Fibroblast of skin of scalp (primary cell): ENCODE data around the gene TLDC2.
"Not testable (repeated sequence)": the region's sequence is repeated elsewhere in the genome, so short reads cannot be mapped to it uniquely, and the experiment has no call there.

Experiments used
- DNase-seq: peaks from one replicate; pipeline ENCODE4 v3.0.0-alpha.2; 2013

TLDC2 gene

DNA sequence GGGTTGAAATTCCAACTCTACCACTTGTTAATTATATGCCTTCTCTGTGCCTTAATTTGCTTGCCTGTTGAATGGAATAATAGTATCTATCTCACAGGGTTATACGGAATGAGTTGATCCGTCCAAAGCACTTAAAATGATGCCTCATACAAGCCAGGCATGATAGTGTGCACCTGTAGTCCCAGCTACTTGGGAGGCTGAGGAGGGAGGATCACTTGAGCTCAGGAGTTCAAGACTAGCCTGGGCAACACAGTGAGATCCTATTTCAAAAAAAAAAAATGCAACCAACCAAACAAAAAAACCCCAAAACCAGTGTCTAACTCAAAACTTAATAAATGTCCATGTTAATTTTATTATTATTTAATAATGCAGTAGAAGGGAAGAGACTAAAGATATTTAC lies 40.3 kb downstream of the TLDC2 start:
- DNase-seq = no peak

DNA sequence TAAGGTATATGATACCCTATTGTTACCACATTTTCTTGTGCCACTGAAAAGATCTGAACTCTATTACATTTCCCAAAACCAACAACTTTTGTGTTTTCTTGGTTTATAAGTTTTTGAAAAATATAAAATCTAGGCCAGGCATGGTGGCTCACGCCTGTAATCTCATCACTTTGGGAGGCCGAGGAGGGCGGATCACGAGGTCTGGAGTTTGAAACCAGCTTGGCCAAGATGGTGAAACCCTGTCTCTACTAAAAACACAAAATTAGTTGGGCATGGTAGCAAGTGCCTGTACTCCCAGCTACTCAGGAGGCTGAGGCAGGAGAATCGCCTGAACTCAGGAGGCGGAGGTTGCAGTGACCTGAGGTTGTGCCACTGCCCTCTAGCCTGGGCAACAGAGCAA lies 41.3 kb downstream of the TLDC2 start:
- DNase-seq = no peak

DNA sequence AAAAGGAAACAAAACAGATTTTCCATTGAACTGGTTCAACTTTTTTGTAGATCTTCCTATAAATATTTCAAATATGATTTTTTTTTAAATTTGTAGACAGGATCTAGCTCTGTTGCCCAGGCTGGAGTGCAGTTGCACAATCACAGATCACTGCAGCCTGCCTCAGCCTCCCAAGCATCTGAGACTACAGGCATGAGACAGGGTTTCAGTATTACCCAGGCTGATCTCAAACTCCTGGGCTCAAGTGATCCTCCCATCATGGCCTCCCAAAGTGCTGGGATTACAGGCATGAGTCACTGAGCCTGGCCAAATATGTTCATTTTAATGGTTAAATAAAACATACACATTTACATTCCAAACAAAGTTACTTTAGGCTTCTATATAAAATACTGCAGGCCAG lies 42.0 kb downstream of the TLDC2 start:
- peak; percentile 38 for DNase-seq

DNA sequence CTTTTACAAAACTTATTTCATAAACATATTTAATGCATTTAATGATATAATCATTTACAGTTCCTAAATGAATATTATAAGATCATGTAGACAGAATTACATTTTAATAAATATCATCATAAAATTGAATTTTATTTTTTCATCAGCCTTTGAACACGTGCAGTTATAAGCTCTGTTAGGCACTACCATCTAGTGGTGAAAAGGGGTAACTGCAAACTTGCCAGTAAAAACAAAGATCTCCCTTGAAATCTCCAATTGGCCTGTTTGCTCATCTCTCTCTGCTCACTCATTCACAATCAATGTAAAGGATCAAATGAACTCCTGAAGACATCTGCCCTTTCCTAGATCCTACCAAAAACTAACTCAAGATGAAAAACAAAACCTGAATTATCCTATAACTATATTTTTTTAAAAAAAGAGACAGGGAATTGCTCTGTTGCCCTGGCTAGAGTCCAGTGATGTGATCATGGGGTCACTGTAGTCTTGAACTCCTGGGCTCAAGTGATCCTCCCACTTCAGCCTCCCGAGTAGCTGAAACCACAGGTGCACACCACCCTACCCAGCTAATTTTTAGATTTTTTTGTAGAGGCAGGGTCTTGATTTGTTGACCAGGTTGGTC lies 43.9 kb downstream of the TLDC2 start:
- peak; percentile 66 for DNase-seq

DNA sequence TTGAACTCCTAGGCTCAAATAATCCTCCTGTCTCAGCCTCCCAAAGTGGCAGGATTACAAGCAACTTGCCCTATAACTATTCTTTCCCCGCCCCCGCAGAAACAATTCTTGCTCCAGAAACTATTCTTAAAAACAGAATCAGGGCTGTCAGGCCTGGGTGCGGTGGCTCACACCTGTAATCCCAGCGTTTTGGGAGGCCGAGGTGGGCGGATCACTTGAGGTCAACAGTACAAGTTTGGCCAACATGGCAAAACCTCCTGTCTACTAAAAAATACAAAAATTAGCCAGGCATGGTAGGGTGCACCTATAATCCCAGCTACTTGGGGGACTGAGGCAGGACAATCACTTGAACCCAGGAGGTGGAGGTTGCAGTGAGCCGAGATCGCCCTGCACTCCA lies 44.4 kb downstream of the TLDC2 start:
- DNase-seq = no peak

DNA sequence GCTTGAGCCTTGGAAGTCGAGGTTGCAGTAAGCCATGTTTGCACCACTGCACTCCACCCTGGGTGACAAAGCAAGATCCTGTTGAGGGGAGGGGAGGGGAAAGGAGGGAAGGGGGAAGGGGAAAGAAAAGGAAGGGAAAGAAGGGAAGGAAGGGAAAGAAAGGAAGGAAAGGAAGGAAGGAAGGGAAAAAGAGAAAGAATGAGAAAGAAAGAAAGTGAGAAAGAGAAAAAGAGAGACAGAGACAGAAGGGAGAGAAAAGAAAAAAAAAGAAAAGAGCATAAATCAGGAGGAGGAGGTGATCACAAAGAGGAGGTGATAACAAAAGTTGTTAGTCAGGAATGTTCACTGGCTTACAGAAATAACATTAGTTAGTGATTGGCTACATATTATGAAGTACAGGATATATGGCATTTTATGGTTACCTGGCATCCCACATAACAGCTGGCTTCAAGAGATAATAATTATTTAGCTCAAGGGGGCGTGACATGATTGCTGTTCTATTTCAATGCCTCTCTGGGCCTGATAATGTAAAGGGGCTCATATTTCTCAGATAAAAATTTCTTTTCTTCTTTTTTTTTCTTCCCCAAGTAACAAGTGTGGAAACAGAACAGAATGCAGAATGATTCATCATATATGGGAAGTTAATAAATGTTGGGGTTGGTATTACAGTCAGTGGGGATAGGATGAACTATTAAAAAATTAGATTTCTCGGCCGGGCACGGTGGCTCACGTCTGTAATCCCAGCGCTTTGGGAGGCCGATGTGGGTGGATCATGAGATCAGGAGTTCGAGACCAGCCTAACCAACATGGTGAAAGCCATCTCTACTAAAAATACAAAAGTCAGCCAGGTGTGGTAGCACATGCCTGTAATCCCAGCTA lies 48.5 kb downstream of the TLDC2 start:
- DNase-seq = no peak

DNA sequence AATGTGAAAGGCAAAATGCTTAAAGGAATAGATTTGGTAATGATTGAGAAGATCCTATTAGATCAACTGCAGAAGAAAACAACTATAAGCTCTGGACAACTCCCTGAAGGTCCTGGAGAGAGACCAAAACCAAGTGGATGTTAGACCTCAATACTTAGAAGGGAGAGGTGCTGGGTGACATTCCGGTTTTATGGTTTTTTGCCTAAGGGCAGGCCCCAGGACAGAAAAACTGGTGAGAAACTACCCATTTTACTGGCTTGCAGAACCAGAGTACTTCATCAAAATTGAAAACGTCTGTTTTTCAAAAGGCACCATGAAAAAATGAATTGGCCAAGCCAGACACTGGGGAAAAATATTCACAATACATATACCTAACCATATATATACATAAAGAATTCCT lies 49.3 kb downstream of the TLDC2 start:
- no peak for DNase-seq

DNA sequence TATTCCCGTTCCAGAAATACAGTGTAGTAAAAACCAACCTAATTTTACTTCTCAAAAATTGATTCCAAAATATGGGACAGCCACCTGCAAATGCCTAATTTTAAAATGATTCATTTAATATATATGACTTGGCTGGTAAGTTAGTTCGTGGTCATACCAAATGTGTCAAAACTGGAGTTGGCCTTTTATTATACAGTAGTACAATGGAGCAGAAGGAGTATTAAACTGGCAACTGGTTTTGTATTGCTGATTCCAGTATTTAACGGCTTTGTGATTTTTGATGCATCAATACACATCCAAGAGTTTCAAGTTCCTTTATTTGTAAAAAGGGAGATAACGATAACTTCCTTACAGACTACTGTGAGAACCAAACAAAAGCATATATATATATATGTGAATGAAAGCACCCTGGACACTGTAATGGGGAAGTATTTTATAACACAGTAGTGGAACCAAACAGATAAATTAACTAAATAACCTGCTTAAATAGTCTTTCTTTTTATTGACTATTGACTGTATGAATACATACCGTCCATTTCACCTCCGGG lies 50.8 kb downstream of the TLDC2 start:
- DNase-seq = no peak

DNA sequence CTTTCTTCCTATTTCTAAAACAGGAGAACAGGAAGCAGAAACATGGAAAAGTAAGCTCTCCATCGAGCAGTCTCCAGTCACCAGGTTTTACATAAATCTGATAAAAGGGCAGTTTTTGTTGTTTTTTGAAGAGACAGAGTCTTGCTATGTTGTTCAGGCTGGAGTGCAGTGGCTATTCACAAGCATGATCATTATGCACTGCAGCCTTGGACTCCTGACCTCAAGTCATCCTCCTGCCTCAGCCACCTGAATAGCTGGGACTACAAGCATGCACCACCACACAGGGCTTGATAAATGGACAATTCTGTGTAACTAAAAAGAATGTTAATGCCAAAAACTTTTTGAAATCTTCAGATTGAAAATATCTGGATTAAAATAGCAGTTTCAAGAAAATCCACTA lies 51.8 kb downstream of the TLDC2 start:
- DNase-seq = no peak

DNA sequence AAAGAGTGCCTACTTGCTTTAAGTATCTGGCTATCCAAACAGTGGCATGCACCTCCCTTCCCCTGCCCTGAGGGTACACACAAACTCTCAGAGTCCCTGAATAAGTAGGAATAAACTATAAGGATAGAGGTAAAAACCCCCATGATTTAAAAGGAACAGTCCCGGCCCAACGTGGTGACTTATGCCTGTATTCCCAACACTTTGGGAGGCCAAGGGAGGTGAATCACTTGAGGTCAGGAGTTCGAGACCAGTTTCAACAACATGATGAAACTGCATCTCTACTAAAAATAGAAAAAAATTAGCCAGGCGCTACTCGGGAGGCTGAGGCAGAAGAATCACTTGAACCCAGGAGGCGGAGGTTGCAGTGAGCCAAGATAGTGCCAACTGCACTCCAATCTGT lies 53.4 kb downstream of the TLDC2 start:
- DNase-seq = peak; percentile 46

DNA sequence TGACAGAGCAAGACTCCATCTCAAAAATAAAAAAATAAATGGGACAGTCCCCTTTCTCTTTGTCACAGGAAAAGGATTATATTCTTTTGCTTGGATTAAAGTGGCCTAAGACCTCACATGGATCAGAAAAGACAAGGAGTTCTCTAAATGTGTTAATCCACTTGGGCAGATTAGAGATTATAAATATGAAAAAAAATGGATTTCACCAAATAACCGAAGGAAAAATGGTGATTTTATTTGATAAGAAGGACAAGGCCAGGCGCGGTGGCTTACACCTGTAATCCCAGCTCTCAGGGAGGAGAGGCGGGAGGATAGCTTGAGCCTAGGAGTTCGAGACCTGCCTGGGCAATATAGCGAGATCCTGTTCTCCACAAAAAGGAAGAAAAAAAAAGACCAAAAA lies 53.8 kb downstream of the TLDC2 start:
- DNase-seq = no peak

DNA sequence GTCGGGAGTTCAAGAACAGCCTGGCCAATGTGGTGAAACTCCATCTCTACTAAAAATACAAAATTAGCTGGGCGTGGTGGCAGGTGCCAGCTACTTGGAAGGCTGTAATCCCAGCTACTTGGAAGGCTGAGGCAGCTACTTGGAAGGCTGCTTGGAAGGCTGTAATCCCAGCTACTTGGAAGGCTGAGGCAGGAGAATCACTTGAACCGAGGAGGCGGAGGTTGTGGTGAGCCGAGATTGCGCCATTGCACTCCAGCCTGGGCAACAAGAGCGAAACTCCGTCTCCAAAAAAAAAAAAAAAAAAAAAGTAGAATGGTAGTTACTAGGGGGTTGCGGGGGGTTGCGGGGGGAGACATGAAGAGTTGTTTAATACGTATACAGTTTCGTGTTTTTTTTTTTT lies 56.1 kb downstream of the TLDC2 start:
- DNase-seq = not testable (repeated sequence)

DNA sequence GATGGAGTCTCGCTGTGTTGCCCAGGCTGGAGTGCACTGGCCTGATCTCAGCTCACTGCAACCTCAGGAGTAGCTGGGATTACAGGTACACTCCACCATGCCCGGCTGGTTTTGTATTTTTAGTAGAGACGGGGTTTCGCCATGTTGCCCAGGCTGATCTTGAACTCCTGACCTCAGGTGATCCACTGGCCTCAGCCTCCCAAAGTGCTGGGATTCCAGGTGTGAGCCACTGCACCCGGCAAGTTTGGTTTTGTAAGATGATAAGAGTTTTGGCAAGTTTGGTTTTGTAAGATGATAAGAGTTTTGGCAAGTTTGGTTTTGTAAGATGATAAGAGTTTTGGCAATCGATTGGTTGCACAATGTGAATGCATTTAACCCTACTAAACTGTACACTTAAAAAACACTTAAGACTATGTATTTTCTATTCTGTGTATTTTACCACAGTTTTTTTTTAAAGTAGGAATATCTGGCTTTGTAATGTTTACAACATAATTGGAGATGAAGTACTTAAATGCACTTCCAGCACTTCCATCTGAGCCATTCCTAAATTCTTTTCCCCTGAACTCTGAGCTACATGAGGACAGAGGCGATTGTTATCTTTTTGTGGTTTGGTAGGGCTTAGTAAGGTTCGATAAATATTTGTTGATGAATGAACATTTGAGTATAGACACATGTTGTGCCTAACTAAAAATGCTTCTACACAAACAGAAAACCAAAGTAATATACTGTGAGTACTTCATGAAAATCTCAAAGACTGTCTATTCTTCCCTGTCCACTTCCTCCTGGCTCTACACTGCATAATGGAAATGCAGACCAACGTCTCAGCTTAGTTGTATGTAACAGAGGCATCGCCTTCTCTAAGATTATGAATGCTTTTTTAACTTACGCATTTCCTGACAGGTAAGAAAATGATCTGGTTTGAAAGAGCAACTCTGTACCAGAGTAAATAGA lies 56.8 kb downstream of the TLDC2 start:
- DNase-seq = no peak

DNA sequence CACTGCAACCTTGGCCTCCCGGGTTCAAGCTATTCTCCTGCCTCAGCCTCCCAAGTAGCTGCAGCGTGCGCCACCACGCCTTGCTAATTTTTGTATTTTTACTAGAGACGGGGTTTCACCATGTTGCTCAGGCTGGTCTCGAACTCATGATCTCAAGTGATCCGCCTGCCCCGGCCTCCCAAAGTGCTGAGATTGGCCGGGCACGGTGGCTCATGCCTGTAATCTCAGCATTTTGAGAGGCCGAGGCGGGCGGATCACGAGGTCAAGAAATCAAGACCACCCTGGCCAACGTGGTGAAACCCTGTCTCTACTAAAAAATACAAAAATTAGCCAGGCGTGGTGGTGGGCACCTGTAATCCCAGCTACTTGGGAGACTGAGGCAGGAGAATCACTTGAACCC lies 57.6 kb downstream of the TLDC2 start:
- DNase-seq = not testable (repeated sequence)

DNA sequence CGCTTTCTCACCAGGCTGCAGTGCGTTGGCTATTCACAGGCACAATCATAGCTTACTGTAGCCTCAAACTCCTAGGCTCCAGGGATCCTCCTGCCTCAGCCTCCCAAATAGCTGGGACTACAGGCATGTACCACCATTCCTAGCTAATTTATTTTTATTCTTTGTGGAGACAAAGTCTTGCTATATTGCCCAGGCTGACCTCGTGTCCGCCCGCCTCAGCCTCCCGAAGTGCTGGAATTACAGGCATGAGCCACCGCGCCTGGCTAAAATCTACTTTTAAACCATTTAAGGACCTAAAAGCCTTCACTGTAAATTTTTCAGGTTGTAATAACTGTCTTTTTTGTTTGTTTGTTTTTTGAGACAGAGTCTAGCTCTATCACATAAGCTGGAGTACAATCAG lies 60.4 kb downstream of the TLDC2 start:
- DNase-seq = no peak

DNA sequence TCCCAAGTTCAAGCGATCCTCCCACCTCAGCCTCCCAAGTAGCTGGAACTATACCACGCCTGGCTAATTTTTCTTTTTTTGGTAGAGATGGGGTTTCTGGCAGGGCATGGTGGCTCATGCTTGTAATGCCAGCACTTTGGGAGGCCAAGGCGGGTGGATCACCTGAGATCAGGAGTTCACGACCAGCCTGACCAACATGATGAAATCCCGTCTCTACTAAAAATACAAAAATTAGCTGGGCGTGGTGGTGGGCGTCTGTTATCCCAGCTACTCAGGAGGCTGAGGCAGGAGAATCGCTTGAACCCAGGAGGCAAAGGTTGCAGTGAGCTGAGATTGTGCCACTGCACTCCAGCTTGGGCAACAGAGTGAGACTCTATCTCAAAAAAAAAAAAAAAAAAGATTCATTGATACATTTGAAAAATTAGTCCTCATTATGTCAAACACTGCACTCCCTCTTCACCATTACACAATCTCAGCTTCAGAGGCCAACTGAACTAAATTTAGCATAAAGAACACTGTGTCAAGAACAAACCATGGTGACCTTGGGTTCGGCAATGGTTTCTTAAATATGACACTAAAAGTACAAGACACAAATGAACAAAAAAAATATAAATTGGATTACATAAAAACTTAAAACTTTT lies 60.9 kb downstream of the TLDC2 start:
- DNase-seq = not testable (repeated sequence)

DNA sequence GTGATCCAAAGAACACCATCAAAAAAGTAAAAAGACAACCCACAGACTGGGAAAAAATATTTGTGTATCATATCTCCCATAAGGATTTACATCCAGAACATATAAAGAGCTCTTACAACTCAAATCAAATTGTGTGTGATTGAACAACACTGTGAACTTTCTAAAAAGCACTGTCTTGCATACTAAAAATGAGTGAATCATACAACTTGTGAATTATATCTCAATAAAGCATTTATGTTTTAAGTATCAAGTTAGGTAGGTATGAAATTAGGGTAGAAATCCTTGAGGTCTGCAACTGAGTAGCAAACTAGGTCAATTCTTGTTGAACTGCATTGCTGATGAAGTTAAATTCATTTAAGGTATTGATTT lies 61.4 kb downstream of the TLDC2 start:
- DNase-seq = no peak

DNA sequence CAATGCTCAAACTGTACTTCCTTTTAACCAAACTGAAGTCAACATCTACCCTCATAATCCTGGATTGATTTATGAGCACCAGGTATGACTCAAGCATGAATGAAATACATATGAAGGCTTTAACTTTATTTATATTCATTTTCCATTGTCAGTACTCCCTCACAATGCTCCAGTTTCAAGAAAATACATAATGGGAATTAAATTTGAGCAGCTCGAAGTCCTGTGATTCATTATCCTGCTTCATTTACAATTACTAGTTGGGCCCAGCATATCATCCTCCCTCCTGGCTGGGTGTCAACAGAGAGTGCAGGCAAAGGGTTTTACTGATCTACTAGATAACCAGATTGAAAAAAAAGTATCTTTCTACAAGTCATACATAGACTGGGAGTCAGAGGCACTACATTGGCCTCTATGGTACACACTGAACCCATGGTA lies 65.5 kb downstream of the TLDC2 start:
- DNase-seq = no peak
